ENCODE measurements around the gene GTF2H4.
"Not testable (repeated sequence)": the region's sequence is repeated elsewhere in the genome, so short reads cannot be mapped to it uniquely, and the experiment has no call there.

Gene GTF2H4

GRCh38 chr6:30915591-30915946 is 7.6 kb downstream of the GTF2H4 start:
- peak; percentile 58 for TF ChIP-seq CTCF (IDR thresholded peaks at IDR 0.05; ENCODE audit: insufficient read depth, low read length, missing control alignments)
- CTCF ChIA-PET, result interaction anchor here (0.8 to 24.2 kb wide), 41 partner anchors 10 to 452 kb away, joined by 3 to 1346 read pairs (median 10); partner anchors contain the start of genes DDR1, MUC21, MUCL3 and PSORS1C1
- H3K4me3 ChIP-seq (ENCODE audit: low read depth, low read length), result no peak overlapping the region
- POLR2A ChIA-PET, result interaction anchor here (2.5 kb wide), 1 partner anchor 164 kb away, joined by 11 read pairs; no protein-coding TSS in a partner anchor
- no peak for DNase-seq (ENCODE audit: low read depth, low spot score)

- TF ChIP-seq CTCF (IDR thresholded peaks at IDR 0.05; ENCODE audit: insufficient read depth, low read length, missing control alignments), result no peak
- POLR2A ChIA-PET, result no interaction called here
- no peak overlapping the region for H3K4me3 ChIP-seq (ENCODE audit: low read depth, low read length)
- no peak for DNase-seq (ENCODE audit: low read depth, low spot score)
- CTCF ChIA-PET, result interaction anchor here (0.6 to 24.2 kb wide), 10 partner anchors 8 to 212 kb away, joined by 3 to 1346 read pairs (median 40); partner anchors contain the start of genes GTF2H4, MUCL3 and SFTA2
These were observed 9.0 kb downstream of the GTF2H4 start for GRCh38 chr6:30917041-30917440.

GRCh38 chr6:30917487-30917886 is 9.5 kb downstream of the GTF2H4 start:
- no peak for TF ChIP-seq CTCF (IDR thresholded peaks at IDR 0.05; ENCODE audit: insufficient read depth, low read length, missing control alignments)
- no peak overlapping the region for H3K4me3 ChIP-seq (ENCODE audit: low read depth, low read length)
- ChIA-PET CTCF (interaction anchor here (0.6 to 24.2 kb wide), 10 partner anchors 8 to 211 kb away, joined by 3 to 1346 read pairs (median 40); partner anchors contain the start of genes GTF2H4, MUCL3 and SFTA2), POLR2A (no interaction called here)
- DNase-seq (ENCODE audit: low read depth, low spot score), result no peak

GRCh38 chr6:30918670-30919069 is 10.7 kb downstream of the GTF2H4 start:
- CTCF ChIA-PET, result interaction anchor here (0.7 to 24.2 kb wide), 5 partner anchors 12 to 157 kb away, joined by 3 to 1346 read pairs (median 3); partner anchors contain the start of gene MUCL3
- TF ChIP-seq CTCF (IDR thresholded peaks at IDR 0.05; ENCODE audit: insufficient read depth, low read length, missing control alignments), result no peak
- POLR2A ChIA-PET, result no interaction called here
- DNase-seq (ENCODE audit: low read depth, low spot score), result no peak
- H3K4me3 ChIP-seq (ENCODE audit: low read depth, low read length), result no peak overlapping the region

GRCh38 chr6:30922447-30922852 is 14.4 kb downstream of the GTF2H4 start:
- TF ChIP-seq CTCF (IDR thresholded peaks at IDR 0.05; ENCODE audit: insufficient read depth, low read length, missing control alignments), result no peak
- ChIA-PET CTCF (interaction anchor here (0.6 to 5.6 kb wide), 5 partner anchors 9 to 147 kb away, joined by 3 to 41 read pairs (median 5); partner anchors contain the start of gene SFTA2), POLR2A (interaction anchor here (0.7 kb wide), 1 partner anchor 38 kb away, joined by 3 read pairs; no protein-coding TSS in a partner anchor)
- DNase-seq (ENCODE audit: low read depth, low spot score), result no peak
- H3K4me3 ChIP-seq (ENCODE audit: low read depth, low read length), result no peak overlapping the region

GRCh38 chr6:30924040-30924627 is 16.1 kb downstream of the GTF2H4 start:
- POLR2A ChIA-PET; DNase-seq (ENCODE audit: low read depth, low spot score): not testable (repeated sequence)
- CTCF ChIA-PET, result interaction anchor here (2.3 to 5.6 kb wide), 5 partner anchors 10 to 163 kb away, joined by 7 to 48 read pairs (median 25); partner anchors contain the start of gene VARS2

More at GRCh38 chr6:30924040-30924627, 16.1 kb downstream of the GTF2H4 start:
- H3K4me3 ChIP-seq (ENCODE audit: low read depth, low read length), result not testable (repeated sequence)
